Measurements from ENCODE around the gene NKX1-1.

The NKX1-1 gene

DNA sequence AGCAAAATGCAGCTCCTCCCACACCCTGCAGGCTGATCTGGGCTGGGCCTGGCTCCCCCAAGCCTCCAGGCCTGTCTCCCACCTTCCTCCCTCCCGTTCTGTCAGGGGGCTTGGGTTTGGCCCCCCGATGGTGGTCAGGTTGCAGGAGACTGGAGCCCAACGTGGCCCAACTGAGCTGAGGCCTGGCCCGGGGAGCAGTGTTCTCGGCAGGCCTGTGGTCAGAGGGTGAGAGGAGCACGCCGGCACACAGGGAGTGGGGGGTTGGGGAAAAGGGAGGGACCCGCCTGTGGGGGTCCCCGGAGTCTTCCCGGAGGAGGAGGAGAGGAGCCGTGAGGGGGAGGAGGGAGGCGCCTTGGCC is 43.2 kb upstream of the NKX1-1 start:
- H3K9ac ChIP-seq (ENCODE audit: low read length) = no peak overlapping the region
- no peaks in the 10 kb centered on the region for H3K36me3 ChIP-seq (replicated peaks; ENCODE audit: insufficient read depth, low read length)
- no peaks in the 10 kb centered on the region for H3K9me2 ChIP-seq (replicated peaks; ENCODE audit: insufficient read depth, low read length)
- H3K4me1 ChIP-seq (ENCODE audit: low read length) = no peaks in the 10 kb centered on the region
- H3K4me3 ChIP-seq (ENCODE audit: low read length) = no peak overlapping the region
- no peaks in the 10 kb centered on the region for H3F3A ChIP-seq (ENCODE audit: insufficient read depth, low read length)
- no peaks in the 10 kb centered on the region for H3K79me2 ChIP-seq (ENCODE audit: low read length)
- H4K20me1 ChIP-seq (ENCODE audit: insufficient read depth, low read length) = no peaks in the 10 kb centered on the region
- no peak overlapping the region for H3K4me2 ChIP-seq (ENCODE audit: low read depth, low read length)
- H3K27ac ChIP-seq (ENCODE audit: low read length) = no peak overlapping the region
- DNase-seq = no peak
- no peak overlapping the region for H2AFZ ChIP-seq (ENCODE audit: low read length)
- no peak for TF ChIP-seq EZH2 (optimal IDR thresholded peaks at IDR 0.05; ENCODE audit: low read depth, low read length)
- TF ChIP-seq EZH2phosphoT487 (IDR thresholded peaks at IDR 0.05; ENCODE audit: low read length) = no peak
- H3K27me3 ChIP-seq (replicated peaks; ENCODE audit: insufficient read depth, low read length) = no peaks in the 10 kb centered on the region
- no peaks in the 10 kb centered on the region for H3K9me3 ChIP-seq (replicated peaks; ENCODE audit: insufficient read depth, low read length)

DNA sequence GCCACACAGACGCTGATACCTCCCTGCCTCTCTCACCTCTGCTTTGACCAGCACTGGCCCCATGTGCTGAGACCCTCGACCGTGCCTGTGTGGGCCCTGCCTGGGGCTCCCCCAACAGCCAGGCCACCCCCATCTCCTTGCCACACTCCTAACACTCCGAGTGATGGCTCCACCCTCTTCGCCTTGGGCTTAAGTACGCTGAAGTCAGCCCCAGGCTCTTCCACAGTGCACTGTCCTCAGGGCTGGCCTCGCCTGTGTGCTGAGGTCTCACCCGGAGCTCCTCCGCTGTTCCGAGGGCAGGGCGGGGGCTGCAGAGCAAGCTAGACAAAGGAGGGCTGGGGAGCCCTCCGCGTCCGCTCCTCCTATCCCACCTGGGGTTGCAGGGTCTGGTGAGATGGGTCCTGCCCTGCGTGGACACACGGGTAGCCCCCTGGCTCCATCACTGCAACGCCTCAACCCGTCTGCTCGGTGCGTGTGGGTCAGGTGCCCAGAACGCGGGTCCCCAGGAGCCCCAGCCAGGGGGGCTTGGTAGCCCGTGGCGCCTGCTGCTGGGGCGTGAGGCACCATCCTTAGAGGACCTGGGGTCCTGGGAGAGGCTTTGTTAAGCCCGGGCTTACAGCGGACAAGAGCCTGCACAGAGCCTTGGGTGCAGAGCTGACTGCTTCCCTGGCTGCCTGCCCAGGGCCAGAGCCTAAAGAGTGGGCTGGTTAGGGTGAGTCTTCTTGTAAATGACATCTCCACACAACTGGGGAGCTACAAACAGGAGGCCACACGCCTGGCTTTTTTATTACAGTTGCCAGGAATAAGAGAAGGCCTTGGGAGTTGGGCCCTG is 42.6 kb upstream of the NKX1-1 start:
- Histone ChIP-seq H3K9me3 (replicated peaks; ENCODE audit: insufficient read depth, low read length) (no peaks in the 10 kb centered on the region), H3K27ac (ENCODE audit: low read length) (no peak overlapping the region), H3K4me1 (ENCODE audit: low read length) (no peaks in the 10 kb centered on the region), H3K79me2 (ENCODE audit: low read length) (no peaks in the 10 kb centered on the region), H2AFZ (ENCODE audit: low read length) (no peak overlapping the region), H3K9me2 (replicated peaks; ENCODE audit: insufficient read depth, low read length) (no peaks in the 10 kb centered on the region), H3K9ac (ENCODE audit: low read length) (no peak overlapping the region), H4K20me1 (ENCODE audit: insufficient read depth, low read length) (no peaks in the 10 kb centered on the region), H3K36me3 (replicated peaks; ENCODE audit: insufficient read depth, low read length) (no peaks in the 10 kb centered on the region), H3K4me3 (ENCODE audit: low read length) (no peak overlapping the region), H3F3A (ENCODE audit: insufficient read depth, low read length) (no peaks in the 10 kb centered on the region), H3K27me3 (replicated peaks; ENCODE audit: insufficient read depth, low read length) (no peaks in the 10 kb centered on the region), H3K4me2 (ENCODE audit: low read depth, low read length) (no peak overlapping the region)
- DNase-seq = no peak
- no peak for TF ChIP-seq EZH2phosphoT487 (IDR thresholded peaks at IDR 0.05; ENCODE audit: low read length)
- TF ChIP-seq, protein P1, sequence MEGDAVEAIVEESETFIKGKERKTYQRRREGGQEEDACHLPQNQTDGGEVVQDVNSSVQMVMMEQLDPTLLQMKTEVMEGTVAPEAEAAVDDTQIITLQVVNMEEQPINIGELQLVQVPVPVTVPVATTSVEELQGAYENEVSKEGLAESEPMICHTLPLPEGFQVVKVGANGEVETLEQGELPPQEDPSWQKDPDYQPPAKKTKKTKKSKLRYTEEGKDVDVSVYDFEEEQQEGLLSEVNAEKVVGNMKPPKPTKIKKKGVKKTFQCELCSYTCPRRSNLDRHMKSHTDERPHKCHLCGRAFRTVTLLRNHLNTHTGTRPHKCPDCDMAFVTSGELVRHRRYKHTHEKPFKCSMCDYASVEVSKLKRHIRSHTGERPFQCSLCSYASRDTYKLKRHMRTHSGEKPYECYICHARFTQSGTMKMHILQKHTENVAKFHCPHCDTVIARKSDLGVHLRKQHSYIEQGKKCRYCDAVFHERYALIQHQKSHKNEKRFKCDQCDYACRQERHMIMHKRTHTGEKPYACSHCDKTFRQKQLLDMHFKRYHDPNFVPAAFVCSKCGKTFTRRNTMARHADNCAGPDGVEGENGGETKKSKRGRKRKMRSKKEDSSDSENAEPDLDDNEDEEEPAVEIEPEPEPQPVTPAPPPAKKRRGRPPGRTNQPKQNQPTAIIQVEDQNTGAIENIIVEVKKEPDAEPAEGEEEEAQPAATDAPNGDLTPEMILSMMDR (IDR thresholded peaks at IDR 0.05; ENCODE audit: low read length) = no peak
- TF ChIP-seq EZH2 (optimal IDR thresholded peaks at IDR 0.05; ENCODE audit: low read depth, low read length) = no peak

DNA sequence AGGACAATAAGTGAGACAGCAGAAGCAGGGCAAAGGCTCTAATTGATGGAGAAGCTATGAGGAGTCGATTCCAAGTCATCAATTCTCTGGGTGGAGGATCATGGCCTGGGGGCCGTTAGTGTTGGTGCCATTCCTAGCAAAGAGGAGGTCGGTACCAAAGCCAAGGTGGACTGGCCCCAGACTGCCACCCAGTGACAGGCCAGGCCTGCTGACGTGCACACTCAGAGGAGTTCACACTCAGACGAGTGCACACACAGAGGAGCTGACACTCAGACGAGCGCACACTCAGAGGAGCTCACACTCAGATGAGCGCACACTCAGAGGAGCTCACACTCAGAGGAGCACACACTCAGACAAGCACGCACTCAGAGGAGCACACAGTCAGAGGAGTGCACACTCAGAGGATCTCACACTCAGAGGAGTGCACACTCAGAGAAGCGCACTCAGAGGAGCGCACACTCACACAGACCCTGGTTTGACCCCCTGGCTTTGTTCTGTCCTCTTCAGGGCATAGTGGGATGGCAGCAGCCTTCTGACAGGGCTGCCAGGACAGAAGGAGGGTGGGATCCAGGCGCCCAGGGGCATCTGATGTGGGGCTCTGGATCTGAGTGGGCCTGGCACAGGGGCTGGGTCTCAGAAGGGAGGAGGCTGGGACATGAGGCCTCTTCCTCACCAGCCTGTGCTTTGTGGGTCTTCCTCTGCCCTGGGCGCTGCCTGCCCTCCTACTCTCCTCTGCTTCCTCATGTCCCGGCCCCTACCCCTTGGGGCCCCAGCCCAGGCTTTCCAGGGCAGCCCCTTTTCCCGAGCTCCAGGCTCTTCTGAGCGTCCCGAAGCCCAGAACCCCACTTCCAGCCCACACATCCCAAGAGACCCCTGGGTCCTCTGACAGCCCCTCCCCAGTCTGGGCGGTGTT is 41.7 kb upstream of the NKX1-1 start:
- Histone ChIP-seq H3K4me1 (ENCODE audit: low read length) (no peaks in the 10 kb centered on the region), H3K36me3 (replicated peaks; ENCODE audit: insufficient read depth, low read length) (no peaks in the 10 kb centered on the region), H3K9me3 (replicated peaks; ENCODE audit: insufficient read depth, low read length) (no peaks in the 10 kb centered on the region), H3K4me3 (ENCODE audit: low read length) (no peak overlapping the region), H4K20me1 (ENCODE audit: insufficient read depth, low read length) (no peaks in the 10 kb centered on the region), H2AFZ (ENCODE audit: low read length) (no peak overlapping the region), H3K79me2 (ENCODE audit: low read length) (no peaks in the 10 kb centered on the region), H3K27me3 (replicated peaks; ENCODE audit: insufficient read depth, low read length) (no peaks in the 10 kb centered on the region), H3K27ac (ENCODE audit: low read length) (no peak overlapping the region), H3K4me2 (ENCODE audit: low read depth, low read length) (no peak overlapping the region), H3K9me2 (replicated peaks; ENCODE audit: insufficient read depth, low read length) (no peaks in the 10 kb centered on the region), H3F3A (ENCODE audit: insufficient read depth, low read length) (no peaks in the 10 kb centered on the region), H3K9ac (ENCODE audit: low read length) (no peak overlapping the region)
- DNase-seq = no peak
- TF ChIP-seq, protein P1 (IDR thresholded peaks at IDR 0.05; ENCODE audit: low read length) = no peak
- TF ChIP-seq EZH2phosphoT487 (IDR thresholded peaks at IDR 0.05; ENCODE audit: low read length) (no peak), EZH2 (optimal IDR thresholded peaks at IDR 0.05; ENCODE audit: low read depth, low read length) (no peak)

Data from MM.1S (cell line).